ENCODE measurements around the gene FOXP4.

FOXP4 gene

DNA sequence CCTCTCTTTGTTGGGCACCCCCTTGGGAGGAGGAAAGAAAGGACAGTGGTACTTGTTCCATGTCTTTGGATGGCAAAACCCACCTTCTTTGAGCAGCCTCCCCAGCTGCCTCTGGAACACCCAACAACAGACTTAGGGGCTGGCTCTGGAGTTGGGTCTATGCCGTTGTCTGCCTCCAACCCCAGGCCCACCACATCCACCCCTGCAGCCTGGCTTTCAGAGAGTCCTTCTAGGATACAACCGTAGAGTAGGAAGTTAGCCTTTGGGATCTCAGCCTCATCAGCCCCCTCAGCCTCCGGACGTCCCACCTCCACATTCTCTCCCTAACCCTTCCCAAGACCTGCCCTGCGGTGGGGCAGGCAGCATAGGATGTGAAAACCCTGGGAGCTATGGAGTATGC lies 36.4 kb downstream of the FOXP4 start:
- DNase-seq (ENCODE audit: low read depth in 2 of 2), result no peak

DNA sequence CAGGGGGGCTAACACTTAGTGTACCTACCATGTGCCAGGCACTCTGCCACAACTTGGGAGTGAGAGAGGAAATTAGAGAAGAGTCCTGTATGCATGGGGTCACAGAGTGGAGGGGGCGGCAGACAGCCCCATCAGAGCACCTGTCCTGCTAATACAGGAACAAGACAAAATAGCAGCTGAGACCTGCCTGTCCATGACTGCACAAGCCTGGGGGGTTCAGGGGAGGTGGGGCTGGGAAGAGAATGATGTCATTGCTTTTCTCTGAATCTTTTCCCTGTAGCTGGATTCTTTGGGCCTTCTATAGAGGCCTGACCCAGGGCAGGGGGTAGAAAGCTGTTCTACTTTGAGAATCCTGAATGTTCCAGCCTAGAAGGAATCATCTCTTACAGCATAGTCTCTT lies 37.4 kb downstream of the FOXP4 start:
- DNase-seq (ENCODE audit: low read depth in 2 of 2), result no peak

DNA sequence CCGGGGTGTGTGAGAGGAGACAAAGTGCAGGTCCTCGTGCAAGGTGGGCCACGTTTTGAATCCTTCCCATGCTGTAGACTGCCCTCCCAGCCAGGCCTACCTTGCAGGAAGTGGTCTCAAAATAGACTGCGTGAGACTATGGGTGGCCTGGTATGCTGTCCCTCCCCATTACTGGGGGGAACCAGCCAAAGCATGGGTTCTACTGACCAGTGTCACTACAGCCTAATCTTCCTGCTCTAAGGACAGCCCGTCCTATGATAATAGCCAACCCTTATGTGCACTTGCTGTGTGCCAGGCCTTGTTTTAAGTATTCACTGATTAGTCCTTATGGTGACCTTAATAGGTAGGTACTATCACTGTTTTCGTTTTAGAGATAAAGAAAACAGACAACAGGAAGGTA lies 38.0 kb downstream of the FOXP4 start:
- DNase-seq (ENCODE audit: low read depth in 2 of 2), result no peak

DNA sequence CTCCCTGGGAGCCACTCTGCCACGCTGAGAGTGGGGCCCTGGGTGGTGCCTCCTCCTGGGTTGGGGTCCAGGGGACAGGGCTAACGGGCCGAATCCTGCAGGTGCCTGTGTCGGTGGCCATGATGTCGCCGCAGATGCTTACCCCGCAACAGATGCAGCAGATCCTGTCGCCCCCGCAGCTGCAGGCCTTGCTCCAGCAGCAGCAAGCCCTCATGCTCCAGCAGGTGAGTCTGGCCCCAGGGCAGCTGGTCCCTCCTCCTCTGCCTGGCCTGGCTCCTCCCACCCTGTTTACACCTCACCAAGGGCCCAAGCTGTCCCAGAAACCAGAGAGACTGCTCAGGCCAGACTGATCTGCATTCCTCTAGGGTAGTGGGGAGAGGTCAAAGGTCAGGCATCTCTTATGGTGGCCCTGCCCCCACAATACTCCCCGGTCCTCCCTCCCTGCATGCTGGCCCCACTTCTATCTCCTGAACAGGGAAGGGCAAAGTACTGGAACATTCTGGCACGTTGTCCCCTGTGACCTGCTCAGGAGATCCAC lies 38.6 kb downstream of the FOXP4 start:
- DNase-seq (ENCODE audit: low read depth in 2 of 2), result no peak

DNA sequence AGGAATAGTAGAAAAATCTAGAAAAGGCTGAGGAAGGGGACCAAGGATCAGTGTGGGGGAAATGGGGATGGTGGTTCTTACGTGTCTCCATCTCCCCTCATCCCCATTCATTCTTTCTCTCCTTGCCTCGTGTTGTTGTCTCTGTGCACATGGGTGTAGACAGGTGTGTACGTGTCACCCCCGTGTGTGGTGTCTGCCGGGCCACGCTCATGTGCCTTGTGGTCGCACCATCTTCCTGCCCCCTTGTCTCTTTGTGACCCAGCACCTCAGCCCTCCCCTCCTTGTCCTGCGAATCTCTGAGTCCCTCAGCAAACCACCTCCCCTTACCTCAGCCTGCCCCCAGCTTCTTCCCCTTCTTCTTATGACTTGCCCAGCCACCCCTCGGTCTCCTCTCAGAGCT lies 39.4 kb downstream of the FOXP4 start:
- DNase-seq (ENCODE audit: low read depth in 2 of 2), result no peak

DNA sequence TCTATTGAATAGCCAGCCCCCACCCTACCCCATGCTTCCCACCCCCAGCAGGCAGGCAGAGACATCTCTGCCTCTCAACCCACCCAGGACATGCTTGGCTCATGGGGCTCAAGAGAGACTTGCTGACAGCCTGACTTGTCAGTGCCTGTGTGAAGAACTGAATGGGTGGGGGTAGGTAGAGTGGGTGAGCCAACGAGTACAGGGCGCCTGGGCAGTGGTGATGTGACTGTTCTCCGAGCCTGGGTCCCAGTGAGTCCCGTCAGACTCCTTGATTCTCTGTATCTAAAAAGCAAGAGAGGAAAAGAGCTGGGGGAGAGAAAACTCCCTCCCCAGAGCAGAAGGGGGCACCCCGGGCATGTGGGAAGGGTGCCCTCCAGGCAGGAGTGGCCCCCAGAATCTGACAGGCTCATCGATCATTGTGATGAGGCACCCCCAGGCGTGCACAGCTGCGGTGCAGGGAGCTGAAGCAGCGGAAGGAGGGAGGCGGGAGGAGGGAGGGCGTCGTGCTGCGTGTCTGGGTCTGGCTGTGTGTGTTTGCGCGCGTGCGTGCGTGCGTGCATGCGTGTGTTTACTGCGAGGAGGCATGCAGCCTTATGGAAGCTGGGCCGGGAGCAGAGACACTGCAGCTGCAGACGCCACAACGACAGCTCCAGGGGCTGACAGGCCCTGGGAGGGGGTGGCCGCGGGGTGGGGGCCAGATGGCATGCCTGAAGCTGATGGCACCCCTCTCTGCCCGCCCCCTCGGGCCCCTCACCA lies 40.2 kb downstream of the FOXP4 start:
- DNase-seq (ENCODE audit: low read depth in 2 of 2), result no peak

DNA sequence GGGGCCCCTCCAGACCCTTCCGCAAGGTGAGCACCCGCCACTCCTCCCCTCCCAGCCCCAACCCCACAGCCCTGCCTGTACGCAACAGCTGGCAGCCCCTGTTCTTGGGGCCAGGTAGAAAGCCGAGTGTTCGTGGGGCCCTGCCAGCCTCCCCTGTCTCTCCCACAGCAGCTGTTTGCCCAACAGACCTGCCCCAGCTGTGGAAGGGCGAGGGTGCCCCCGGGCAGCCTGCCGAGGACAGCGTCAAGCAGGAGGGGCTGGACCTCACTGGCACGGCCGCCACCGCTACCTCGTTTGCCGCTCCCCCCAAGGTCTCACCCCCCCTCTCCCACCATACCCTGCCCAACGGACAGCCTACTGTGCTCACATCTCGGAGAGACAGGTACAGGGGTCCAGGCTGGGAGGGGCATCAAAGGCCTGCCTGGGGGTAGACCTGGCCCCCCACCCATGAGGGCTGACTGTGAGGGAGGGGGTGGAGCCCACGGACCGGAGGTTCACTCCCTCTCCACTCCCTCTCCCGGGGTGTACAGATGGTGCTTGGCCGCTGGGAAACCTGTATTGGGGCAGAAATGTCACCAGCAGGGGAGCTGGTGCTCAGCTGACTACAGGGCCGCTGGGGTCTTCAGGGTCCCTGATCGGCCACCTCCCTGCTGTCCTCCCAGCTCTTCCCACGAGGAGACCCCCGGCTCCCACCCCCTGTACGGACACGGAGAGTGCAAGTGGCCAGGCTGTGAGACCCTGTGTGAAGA lies 41.1 kb downstream of the FOXP4 start:
- DNase-seq (ENCODE audit: low read depth in 2 of 2), result no peak

DNA sequence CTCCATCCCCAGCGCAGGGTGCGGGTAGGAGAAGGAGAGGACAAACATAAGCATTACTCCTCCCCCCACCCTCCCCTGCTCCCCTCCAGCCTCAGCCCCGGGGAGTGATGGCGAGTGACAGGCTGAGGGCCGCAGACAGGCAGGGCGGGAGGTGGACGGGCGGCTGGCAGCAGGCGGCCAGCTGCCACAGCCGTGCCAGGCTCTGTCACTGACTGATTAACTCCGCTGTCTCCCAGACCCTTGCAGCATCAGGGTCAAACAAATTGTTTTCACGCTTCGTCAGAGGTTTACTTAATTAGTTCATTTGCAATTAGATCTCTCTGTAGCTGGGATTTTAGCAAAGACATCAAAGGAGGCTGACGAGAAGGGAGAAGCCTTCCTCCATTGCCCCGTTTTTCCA lies 41.9 kb downstream of the FOXP4 start:
- no peak for DNase-seq (ENCODE audit: low read depth in 2 of 2)

DNA sequence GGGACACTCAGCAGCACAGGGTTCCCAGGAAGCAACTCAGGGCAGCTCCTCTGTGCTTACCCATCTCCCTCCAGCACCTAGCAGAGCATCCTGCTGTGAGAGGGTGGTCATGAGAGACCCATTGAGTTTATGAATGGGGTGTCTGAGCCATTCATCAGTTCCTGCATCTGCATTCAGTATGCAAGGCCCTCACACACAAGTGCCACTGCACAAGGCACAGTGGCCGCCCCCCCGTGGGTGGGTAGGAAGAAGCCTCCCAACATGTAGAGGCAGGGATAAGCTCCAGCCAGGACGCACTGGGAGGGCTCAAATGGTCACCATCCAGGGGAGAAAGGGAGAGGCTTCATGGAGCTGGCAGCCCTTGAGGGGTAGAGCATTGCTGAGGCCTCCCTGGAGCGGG lies 43.0 kb downstream of the FOXP4 start:
- no peak for DNase-seq (ENCODE audit: low read depth in 2 of 2)

DNA sequence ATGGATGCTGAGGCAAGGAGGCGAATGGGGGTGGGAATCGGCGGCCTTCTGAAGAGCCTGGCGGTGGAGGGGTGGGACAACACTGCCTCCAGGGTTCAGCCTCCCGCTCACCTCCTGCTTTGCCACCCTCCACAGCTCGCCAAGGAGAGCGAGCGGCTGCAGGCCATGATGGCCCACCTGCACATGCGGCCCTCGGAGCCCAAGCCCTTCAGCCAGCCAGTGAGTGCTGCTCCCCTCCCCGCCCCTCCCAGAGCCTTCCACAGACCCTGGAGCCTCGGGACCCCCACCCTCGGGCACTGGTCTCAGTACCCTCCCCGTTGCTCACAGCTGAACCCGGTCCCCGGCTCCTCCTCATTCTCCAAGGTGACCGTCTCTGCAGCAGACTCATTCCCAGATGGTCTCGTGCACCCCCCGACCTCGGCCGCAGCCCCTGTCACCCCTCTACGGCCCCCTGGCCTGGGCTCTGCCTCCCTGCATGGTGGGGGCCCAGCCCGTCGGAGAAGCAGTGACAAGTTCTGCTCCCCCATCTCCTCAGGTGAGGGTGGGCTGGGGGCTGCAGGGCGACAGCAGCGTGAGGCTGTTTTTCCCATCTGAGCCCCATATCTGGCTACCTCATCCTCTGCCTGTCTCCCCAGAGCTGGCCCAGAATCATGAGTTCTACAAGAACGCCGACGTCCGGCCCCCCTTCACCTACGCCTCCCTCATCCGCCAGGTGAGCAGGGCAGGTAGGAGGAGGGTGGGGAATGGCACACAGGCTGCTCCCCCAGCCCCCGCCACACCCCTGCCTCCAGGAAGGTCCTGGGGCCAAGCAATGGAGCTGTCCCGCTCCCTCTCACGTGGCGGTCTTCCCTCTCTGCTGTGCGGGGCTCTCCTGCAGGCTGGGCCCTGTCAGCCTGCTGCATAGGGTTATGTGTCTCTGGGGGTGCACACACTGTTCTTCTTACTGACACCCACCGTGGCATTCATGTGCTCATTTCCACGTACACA lies 43.7 kb downstream of the FOXP4 start:
- no peak for DNase-seq (ENCODE audit: low read depth in 2 of 2)

DNA sequence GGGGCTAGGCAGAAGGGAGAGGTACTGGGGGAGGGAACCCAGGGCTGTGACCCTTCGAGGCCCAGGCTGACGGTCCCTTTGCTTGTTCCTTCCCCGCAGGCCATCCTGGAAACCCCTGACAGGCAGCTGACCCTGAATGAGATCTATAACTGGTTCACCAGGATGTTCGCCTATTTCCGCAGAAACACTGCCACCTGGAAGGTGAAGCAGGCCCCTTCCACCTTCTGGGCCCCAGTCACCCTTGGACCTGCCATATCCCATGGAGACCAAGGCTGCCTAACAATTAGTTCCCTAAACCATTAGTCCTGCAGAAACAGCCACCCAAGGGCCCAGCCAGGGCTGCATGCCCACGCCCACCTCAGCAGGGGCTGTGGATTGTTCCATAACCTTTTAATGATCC lies 44.9 kb downstream of the FOXP4 start:
- DNase-seq (ENCODE audit: low read depth in 2 of 2), result no peak

DNA sequence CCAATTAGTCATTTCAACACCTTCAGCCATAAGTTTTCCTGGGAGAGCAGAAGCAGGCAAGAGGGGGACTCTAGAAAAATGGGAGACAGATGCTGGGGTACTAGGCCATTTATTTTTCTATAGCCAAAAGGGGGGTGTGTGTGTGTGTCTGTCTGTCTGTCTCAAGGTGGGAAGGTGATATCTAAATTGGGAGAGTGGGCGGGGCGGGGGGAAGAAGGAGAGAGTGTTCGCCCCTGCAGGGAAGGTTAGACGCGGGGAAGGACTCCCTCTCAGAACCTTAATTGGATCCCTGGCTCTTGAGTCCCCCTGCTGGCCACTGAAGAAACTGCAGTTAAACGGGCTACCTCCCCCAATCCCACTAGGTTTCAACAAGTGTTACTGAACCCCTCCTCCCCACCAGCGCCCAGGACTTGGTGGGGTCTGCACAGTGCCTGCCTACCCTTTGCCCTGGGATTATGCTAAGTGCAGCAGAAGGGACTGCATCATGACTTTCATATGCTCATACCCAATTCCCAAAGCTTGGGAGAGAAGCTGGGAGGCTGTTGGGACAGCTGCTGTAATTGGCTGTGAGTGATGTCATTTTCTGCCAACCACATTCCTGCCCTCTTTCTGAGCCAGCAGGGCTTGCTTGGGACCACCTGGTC lies 45.8 kb downstream of the FOXP4 start:
- peak; percentile 27 to 28 for DNase-seq (ENCODE audit: low read depth in 2 of 2)

DNA sequence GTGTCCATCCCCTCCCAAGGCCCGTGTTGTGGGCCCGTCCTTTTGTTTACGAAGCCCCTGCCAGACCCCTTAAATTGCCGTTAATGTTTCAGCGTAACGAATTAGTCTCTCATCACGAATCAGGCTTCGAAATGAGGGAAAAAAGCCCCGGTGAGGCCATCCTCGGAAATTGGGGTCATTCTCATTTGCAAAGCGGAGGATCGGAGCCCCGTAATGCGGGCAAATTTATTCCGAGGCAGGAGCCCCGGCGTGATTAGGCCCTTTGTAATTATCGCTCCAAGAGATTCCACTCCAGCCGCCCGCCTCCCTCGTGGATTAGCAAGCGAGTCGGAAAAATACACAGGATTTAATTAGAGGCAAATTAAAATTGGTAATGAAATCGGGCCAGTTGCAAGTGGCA lies 47.2 kb downstream of the FOXP4 start:
- DNase-seq (ENCODE audit: low read depth in 2 of 2), result no peak

DNA sequence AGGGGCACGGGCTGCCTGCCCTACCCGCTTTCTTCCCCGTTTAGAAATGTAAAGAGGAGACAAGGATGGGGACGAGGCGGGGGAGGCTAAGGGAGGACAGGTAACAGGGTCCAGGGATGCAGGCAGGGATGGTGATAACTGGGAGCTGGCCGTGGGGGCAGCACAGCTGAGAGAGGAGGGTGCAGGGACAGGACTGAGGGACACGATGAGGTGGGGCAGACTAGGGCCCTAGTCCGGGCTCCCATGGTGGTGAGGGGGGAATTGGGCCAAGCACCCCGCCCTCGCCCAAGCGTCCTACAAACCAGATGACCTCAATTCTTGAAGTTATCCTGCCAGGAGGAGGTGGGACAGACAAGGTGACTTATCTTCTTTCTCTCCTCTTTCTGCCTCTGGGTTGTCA lies 47.7 kb downstream of the FOXP4 start:
- no peak for DNase-seq (ENCODE audit: low read depth in 2 of 2)

DNA sequence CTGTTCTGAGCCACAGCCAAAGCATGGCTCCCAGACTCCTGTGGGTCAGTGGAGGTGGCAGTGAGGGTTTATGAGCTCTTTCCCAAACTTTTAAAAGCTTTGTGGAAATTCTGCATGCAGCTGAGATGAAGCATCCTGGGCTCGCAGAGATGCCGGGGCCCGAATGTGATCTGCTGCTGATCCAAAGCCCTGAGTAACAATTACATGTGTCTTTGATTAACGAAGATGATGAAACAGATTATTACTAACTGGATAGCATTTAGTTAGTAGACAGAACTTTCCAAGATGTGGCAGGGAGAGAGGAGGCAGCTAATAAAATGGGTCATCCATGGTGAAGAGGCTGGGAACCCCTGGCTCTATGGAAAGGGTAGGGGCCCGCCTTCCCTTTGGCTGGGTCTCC lies 48.1 kb downstream of the FOXP4 start:
- peak; percentile 79 for DNase-seq (ENCODE audit: low read depth in 2 of 2)

DNA sequence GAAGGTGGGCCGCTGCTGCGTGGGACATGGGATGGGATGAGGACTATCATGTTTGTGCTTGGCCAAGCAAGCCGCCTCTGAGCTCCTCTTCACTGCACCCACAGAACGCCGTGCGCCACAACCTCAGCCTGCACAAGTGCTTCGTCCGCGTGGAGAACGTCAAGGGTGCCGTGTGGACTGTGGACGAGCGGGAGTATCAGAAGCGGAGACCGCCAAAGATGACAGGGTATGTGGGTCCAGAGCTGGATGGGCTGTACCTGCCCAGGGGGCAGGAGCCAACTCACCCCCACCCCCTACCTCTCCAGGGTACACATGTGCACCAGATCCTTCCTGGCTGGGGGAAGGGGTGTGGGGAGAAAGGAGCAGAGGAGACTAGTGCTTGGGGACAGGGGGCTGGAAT lies 48.6 kb downstream of the FOXP4 start:
- no peak for DNase-seq (ENCODE audit: low read depth in 2 of 2)

DNA sequence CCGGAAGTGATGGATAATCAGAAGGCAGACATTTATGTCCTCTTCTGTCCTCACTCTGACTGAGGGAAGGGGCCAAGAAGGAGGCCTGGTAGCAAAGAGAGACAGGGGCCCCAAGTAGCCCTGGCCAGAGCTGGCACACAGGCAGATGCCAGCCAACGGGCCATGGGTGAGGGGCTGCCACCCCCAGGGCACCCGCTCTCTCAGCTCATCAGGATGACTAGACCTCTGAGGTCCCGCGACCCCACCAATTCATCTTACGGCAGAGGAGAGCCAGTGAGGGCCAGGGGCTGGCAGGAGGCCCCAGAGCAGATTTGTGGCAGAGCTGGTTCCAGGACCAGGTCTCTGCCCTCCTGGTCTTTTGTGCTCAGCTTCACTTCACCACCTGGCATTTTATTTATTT lies 49.0 kb downstream of the FOXP4 start:
- DNase-seq (ENCODE audit: low read depth in 2 of 2), result no peak

DNA sequence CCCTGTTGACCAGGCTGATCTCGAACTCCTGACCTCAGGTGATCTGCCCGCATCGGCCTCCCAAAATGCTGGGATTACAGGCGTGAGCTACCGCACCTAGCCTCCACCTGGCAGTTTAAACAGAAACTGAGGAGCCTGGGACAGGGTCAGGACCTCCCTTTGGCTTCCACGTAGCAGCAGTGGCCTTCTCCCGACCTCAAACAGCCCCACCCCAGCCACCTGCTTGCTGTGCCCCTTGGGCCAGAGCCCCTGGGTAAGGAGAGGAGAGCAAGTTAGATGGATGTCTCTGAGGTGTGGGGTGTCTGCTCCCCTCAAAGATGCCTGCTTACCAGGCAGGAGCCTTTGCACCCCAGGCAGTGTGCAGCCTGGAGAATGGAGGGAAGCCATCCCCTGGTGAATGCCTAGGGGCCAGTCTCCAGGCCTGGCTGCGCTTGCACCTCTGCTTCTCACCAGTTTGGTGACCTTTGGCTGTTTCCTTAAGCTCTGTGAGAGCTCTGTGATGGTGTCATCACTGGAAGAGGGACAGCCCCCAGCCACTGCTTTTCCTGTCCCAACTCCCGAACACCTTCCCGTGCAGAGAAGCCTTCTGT lies 50.0 kb downstream of the FOXP4 start:
- DNase-seq (ENCODE audit: low read depth in 2 of 2), result no peak

DNA sequence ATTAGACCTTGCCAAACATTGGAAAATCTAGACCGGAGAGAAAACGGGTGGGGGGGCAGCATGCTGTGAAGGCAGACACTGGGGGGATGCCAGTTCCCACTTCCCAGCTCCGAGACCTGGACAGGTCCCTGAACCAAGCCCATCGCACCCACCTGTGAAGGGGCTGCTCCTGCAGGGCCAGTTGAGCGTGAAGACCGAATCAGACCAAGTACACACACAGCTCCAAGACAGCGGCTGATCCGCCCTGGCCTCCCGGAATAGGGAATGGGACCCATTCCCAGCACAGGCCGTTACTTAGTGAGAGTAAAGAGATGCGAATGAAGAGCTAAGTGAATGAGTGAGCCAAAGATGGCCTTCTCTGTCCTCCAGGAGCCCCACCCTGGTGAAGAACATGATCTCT lies 50.6 kb downstream of the FOXP4 start:
- no peak for DNase-seq (ENCODE audit: low read depth in 2 of 2)

DNA sequence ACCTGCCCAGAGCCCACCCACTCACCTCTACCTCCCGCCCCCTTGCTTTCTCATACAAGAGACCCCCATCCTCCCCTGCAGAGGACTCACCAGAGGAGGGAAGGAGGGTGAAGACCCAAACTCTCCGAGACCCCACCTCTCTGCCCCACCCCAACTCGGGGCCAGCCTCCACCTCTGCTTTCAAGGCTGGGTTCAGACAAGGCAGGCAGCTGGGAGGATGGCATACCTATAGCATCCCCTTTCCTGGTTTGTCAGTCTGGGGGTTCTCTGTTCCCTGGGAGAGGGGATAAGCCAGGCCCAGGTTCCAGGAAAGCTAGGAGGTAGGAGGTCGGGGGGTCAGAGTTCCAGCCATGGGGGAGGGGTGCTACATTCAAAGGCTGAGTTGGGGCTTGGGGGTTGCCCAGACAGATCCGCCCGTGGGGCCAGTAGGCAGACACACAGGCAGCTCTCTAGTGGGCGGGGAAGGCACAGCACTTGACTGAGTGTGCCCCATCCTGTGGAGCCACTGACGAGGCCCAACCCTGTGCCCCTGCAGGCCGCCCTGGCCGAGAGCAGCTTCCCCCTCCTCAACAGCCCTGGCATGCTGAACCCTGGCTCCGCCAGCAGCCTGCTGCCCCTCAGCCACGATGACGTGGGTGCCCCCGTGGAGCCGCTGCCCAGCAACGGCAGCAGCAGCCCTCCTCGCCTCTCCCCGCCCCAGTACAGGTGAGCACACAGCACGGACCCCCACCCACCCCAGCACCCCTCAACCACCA lies 51.2 kb downstream of the FOXP4 start:
- DNase-seq (ENCODE audit: low read depth in 2 of 2), result no peak

DNA sequence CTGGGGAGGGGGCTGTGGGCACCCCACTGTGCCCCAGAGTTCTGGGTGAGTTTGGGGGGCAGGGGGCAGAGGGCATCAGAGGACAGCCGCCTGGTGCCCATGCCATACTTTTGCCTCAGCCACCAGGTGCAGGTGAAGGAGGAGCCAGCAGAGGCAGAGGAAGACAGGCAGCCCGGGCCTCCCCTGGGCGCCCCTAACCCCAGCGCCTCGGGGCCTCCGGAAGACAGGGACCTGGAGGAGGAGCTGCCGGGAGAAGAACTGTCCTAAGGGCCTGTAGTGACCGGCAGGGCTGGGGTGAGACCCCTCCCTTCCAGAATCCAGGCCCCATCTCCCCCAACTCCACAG lies 52.5 kb downstream of the FOXP4 start:
- DNase-seq (ENCODE audit: low read depth in 2 of 2), result no peak

Data from fibroblast of skin of left quadriceps (primary cell).